NCI-H510A treated with DMSO at 0.1 percent for 48 hours (cell line): ENCODE measurements around the gene LDB2.

Experiments
- DNase-seq: peaks from one replicate; lab custom pipeline; 2025; lab: John Stamatoyannopoulos, UW

Gene LDB2

DNA sequence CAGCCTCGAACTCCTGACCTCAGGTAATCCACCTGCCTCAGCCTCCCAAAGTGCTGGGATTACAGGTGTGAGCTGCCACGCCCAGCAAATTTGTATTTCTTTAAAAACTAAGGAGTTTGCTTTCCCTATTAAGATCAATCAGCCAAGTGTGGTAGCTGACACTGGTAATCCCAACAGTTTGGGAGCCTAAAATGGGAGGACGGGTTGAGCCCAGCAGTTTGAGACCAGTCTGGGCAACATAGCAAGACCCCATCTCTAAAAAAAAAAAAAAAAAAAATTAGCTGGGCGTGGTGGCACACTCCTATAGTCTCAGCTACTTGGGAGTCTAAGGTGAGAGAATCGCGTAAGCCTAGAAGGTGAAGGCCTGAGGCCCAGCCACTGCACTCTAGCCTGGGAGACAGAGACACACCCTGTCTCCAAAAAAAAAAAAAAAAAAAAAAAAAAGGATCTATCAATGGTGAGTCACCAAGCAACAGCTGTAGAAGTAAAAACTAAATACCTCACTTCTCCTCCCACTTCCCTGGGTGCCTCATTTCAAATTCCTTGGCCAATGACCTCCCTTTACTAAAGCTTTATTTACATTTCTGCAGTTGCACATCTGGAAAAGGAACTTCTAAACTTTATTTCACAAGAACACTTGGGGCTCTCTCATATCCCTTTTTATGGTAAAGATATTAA, 54.5 kb downstream of the LDB2 start:
- DNase-seq, result no peak

- no peak for DNase-seq
Observed at GRCh38 chr4:16838226-16838875, 60.1 kb downstream of the LDB2 start.

DNA sequence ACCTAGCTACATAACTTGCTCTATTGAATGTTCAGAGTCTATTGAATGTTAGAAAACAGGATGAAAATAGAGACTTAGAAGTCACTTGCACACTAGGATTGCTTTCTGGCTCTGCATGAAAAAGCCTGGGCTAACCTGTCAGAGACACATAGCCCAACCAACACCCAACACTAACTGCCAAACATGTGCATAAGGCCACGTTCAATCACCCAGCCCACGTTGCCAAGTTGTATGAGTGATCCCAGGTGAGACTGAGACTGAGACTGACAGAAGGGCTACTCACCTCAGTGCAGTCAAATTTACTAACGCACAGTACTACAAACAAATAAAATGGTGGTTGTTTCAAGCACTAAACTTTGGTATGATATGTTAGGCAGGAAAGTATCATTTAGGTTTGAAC, 61.0 kb downstream of the LDB2 start:
- no peak for DNase-seq

GRCh38 chr4:16836324-16836723, 62.1 kb downstream of the LDB2 start:
- DNase-seq, result no peak

DNA sequence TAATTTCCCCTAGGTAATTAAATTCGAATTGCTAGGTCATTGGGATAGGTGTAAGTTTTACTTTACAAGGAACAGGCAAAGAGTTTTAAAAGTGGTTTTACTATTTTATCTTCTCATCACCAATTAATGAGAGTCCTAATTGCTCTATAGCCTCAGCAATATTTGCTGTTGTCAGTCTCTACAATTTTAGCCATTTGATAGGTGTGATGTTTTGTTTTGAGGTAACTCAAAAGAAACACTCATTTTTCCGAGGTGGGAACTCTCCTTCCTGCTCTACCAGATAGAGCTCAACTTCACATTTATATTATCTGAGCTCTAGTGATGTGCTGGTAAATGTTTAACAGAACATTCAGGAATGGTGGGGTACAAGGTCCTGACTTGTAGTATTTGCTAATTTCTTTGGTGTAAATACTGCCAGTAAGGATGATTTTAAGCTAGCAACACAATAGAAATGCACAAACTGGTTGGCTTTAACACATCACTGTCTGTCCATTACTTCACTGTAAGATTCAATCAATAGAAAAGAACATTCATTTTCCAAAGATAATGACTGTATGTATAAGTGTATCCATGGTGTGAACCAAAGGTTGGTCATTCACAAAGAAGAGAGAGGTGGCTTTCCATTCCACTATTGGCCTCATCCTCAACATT, 62.7 kb downstream of the LDB2 start:
- no peak for DNase-seq

DNA sequence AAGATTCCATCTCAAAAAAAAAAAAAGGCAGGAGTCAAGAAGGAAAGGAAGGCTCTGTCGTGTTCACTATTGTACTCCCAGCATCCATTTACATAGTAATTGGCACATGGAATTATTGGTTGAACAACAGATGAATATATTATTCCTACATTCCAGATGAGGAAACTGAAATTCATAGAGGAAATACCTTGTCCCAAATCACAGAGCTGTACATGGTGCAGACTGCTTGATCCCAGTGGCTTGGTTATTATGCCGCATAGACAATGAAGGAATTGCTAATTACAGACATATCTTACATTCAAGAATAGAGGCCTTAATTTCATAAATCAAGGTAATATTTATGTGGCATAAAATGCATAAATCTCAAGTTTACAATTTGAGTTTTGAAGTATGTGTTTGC, 63.6 kb downstream of the LDB2 start:
- no peak for DNase-seq

- DNase-seq, result no peak
Observed at GRCh38 chr4:16833722-16834121, 64.7 kb downstream of the LDB2 start.

DNA sequence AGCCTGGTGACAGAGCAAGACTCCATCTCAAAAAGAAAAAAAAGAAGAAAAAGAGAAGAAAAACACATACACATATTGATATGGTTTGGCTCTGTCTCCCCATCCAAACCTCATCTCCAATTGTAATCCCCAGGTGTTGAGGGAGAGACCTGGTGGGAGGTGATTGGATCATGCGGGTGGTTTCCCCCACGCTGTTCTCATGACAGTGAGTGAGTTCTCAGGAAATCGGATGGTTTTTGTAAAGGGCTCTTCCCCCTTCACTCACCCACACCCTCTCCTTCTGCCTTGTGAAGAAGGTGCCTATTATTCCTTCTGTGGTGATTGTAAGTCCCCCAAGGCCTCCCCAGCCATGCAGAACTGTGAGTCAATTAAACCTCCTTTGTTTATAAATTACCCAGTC, 68.4 kb downstream of the LDB2 start:
- DNase-seq, result no peak

GRCh38 chr4:16827794-16828724, 70.4 kb downstream of the LDB2 start:
- no peak for DNase-seq

- no peak for DNase-seq
Observed at GRCh38 chr4:16827045-16827444, 71.4 kb downstream of the LDB2 start.

- no peak for DNase-seq
Observed at GRCh38 chr4:16826406-16826910, 72.0 kb downstream of the LDB2 start.

- no peak for DNase-seq
Observed at GRCh38 chr4:16824278-16824806, 74.1 kb downstream of the LDB2 start.

- DNase-seq, result no peak
Observed at GRCh38 chr4:16820329-16820728, 78.1 kb downstream of the LDB2 start.

DNA sequence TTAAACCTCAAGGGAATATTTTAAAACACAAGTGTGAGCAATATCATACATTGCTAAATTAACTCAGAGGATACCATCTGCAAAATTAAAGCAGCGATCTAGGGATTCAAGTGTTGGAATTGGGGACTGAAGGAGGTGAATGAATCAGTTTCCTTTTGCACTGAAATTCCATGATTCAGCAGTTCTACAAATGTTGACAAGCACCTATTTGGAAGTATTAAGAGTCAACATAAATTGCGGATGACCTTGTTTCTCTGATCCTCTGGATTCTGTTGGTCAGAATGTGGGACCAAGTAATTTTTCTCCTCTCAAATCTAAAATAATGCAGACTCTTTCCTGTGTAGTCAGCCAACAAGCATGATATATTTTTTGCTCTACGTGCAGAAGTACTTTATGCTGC, 78.8 kb downstream of the LDB2 start:
- no peak for DNase-seq

DNA sequence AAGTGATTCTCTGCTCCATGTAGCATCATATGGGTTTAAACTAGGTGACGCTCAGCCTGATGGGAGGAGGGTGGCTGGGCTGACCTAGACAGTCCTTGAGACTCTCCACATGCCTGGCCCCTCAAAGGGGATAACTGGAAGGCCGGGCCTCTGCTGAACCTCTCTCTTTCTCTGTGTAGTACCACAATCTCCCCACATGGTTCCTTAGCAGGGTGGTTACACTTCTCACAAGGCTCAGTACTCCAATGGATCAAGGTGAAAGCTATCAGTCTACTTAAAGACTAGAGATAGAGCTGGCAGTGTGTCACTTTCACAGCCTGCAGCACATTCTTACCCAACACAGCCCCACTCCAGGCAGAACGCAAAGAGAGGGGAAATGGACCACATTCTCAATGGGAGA, 80.4 kb downstream of the LDB2 start:
- no peak for DNase-seq

DNA sequence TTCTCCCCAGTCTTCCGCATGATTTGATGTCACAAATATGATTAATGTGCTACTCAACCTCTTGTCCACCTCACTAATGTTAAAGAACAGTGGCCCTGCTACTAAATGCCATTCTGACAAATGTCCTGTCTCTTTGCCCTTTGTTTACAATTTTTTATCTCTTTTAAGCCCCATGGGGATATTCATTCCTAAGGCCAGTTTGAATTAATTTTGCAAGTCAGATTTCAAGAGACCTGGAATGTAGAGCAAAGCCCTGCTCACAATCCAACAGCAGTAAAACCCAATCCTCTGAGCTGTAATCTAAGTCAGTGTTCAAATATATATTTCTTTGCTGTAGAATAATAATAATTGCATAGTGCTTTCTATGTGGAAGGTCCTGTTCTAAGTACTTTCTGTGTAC, 81.2 kb downstream of the LDB2 start:
- no peak for DNase-seq

DNA sequence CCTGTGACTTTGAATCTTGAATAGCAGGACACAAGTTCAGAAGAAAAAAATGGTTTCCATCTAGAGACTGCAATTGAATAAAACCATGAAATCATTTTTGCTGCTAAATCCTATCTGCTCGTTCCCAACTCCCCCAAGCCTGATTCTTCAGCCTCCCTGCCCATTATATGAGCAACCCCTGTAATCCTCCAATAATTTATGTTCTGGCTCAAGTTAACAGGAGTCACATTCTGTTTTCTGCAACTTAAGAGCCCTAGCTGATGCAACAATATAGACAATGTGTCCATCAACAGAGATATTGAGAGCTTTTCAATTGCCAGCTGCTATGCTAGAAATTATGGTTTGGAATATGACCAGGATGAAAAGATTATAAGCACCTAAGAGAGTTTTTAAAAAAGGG, 84.1 kb downstream of the LDB2 start:
- no peak for DNase-seq

DNA sequence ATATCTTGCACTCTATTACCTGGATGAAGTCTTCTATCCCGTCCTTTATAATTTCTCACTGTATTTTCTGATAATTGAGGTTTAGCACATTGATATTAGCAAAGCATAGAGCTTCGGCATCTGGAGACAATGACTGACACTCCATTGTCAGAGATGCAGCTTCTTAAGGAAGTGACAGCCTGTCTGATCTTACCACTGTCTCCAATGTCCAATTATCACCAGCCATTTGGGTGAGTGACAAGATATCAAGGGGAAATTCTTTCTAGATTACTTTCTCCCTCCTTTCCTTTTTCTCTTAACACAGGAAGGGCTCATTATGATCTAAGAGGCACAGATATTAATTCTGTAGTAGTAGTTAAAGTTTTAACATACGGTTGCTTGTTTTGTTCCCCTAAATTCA, 86.4 kb downstream of the LDB2 start:
- DNase-seq, result no peak

- DNase-seq, result no peak
Observed at GRCh38 chr4:16809943-16810342, 88.5 kb downstream of the LDB2 start.

GRCh38 chr4:16809064-16809463, 89.4 kb downstream of the LDB2 start:
- no peak for DNase-seq

DNA sequence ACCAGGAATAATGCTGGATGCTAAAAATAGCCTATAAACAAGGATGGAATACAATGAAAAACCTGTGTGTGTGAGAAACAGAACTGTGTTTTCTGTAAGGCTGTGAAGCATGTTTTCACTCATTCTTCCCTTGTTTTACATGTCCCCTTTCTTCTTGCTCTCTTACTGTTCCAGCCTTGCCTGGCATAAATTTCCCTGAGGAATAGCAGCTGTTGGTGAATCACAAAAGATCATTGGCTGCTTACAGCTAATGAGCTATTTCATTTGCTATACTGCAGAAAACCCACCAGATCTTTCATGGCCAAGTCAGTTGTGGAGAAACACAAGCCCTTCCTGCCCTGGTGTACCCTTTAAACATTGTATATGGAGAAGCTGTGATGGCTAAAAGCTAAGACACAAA, 91.1 kb downstream of the LDB2 start:
- no peak for DNase-seq

GRCh38 chr4:16804581-16804980, 93.9 kb downstream of the LDB2 start:
- no peak for DNase-seq
